ENCODE results near the gene NDUFB5.

Gene NDUFB5

DNA sequence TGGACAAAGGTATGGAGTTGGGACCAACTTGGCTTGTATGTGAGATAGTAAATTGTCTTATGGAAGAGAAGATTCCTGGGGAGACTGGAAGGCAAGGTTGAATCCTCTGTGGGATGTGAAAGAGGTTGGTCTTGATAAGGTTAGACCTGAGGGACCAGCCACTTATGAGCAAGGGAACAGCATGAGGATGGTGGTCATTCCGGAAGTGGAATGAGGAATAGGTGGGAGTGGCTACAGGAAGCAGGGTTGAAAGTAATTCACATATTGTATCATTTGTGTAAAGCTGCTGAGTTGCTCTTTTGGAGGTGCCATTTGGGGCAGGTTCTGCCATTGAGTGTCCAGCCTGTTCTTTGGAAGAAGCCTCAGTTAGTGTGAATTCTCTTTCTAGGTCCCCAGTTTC lies 61.4 kb downstream of the NDUFB5 start:
- Histone ChIP-seq H4K20me1 (ENCODE audit: low read depth, low read length) (no peaks in the 10 kb centered on the region; the same call in 1 of the 2 replicates), H3K4me2 (ENCODE audit: low read depth, low read length, poor library complexity, severe bottlenecking) (no peak overlapping the region), H3K36me3 (ENCODE audit: low read length) (no peaks in the 10 kb centered on the region), H3K27ac (ENCODE audit: low read depth, low read length) (no peak overlapping the region), H2AFZ (ENCODE audit: low read depth, low read length, severe bottlenecking) (no peak overlapping the region), H3K27me3 (ENCODE audit: low read length) (no peaks in the 10 kb centered on the region), H3K9ac (ENCODE audit: low read length) (no peak overlapping the region), H3K9me3 (ENCODE audit: insufficient read depth, low read length) (no peaks in the 10 kb centered on the region), H3K79me2 (ENCODE audit: insufficient read depth, low read length) (peaks cover 94% of the 10 kb centered on the region), H3F3A (ENCODE audit: insufficient read depth) (no peaks in the 10 kb centered on the region), H3K4me3 (ENCODE audit: insufficient read depth, low read length, poor library complexity, severe bottlenecking) (no peak overlapping the region), H3K9me2 (replicated peaks; ENCODE audit: insufficient read depth, low read length) (no peaks in the 10 kb centered on the region)
- TF ChIP-seq, protein P1, sequence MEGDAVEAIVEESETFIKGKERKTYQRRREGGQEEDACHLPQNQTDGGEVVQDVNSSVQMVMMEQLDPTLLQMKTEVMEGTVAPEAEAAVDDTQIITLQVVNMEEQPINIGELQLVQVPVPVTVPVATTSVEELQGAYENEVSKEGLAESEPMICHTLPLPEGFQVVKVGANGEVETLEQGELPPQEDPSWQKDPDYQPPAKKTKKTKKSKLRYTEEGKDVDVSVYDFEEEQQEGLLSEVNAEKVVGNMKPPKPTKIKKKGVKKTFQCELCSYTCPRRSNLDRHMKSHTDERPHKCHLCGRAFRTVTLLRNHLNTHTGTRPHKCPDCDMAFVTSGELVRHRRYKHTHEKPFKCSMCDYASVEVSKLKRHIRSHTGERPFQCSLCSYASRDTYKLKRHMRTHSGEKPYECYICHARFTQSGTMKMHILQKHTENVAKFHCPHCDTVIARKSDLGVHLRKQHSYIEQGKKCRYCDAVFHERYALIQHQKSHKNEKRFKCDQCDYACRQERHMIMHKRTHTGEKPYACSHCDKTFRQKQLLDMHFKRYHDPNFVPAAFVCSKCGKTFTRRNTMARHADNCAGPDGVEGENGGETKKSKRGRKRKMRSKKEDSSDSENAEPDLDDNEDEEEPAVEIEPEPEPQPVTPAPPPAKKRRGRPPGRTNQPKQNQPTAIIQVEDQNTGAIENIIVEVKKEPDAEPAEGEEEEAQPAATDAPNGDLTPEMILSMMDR (IDR thresholded peaks at IDR 0.05; ENCODE audit: insufficient read depth, low read length, poor library complexity, severe bottlenecking), result no peak
- no peak for TF ChIP-seq EZH2phosphoT487 (conservative IDR thresholded peaks at IDR 0.05; ENCODE audit: low read length)

DNA sequence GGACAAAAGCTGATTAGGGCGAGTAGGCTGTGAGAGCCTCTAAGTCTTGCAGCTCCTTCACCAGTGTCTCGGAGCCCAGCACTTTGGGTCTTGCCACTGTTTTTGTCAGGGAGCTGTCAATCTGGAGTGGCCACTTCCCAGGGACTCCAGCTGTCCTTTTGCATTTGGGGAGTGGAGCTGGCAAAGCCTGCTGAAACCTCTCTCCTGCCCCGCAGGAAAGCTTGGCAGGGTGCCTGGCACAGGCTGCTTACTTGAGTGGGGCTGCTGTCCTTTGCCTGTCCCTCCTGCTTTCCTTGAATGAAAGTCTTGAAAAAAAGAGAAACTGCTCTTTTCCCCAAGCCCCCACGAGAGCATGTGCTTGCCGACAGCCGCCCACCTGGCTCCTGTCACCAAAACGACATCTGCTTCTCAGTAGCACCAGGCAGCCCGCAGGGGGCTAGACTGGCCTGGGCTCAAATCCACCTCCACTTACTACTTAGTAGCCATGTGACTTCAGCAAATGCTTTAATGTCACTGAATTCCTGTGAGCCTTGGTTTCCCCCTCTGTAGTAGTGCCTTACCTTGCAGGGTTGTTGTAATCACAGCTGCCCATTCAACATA lies 61.9 kb downstream of the NDUFB5 start:
- Histone ChIP-seq H4K20me1 (ENCODE audit: low read depth, low read length) (no peaks in the 10 kb centered on the region; the same call in 1 of the 2 replicates), H3F3A (ENCODE audit: insufficient read depth) (no peaks in the 10 kb centered on the region), H2AFZ (ENCODE audit: low read depth, low read length, severe bottlenecking) (no peak overlapping the region), H3K4me2 (ENCODE audit: low read depth, low read length, poor library complexity, severe bottlenecking) (no peak overlapping the region), H3K27me3 (ENCODE audit: low read length) (no peaks in the 10 kb centered on the region), H3K36me3 (ENCODE audit: low read length) (no peaks in the 10 kb centered on the region), H3K27ac (ENCODE audit: low read depth, low read length) (no peak overlapping the region), H3K9ac (ENCODE audit: low read length) (no peak overlapping the region), H3K9me3 (ENCODE audit: insufficient read depth, low read length) (no peaks in the 10 kb centered on the region), H3K4me3 (ENCODE audit: insufficient read depth, low read length, poor library complexity, severe bottlenecking) (no peak overlapping the region), H3K79me2 (ENCODE audit: insufficient read depth, low read length) (peaks cover 93% of the 10 kb centered on the region), H3K9me2 (replicated peaks; ENCODE audit: insufficient read depth, low read length) (no peaks in the 10 kb centered on the region)
- no peak for TF ChIP-seq EZH2phosphoT487 (conservative IDR thresholded peaks at IDR 0.05; ENCODE audit: low read length)
- TF ChIP-seq, protein P1 (IDR thresholded peaks at IDR 0.05; ENCODE audit: insufficient read depth, low read length, poor library complexity, severe bottlenecking), result no peak

DNA sequence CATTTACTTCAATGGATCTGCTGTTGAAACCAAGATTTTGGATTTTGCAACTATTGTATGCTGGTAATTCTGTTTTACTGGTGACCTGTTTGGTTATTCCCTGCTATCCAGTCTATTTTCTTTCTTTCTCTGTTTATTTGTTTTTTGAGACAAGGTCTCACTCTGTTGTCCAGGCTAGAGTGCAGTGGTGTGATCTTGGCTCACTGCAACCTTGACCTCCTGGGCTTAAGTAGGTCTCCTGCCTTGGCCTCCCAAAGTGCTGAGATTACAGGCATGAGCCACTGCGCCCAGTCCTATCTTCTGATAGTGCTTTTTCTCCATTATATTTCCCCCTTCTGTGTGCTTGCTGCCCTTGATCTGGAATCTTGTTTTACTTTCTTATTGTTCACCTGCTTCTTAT lies 63.8 kb downstream of the NDUFB5 start:
- H3K27ac ChIP-seq (ENCODE audit: low read depth, low read length), result no peak overlapping the region
- H2AFZ ChIP-seq (ENCODE audit: low read depth, low read length, severe bottlenecking), result no peak overlapping the region
- no peaks in the 10 kb centered on the region for H3K27me3 ChIP-seq (ENCODE audit: low read length)
- no peaks in the 10 kb centered on the region for H3K36me3 ChIP-seq (ENCODE audit: low read length)
- no peaks in the 10 kb centered on the region for H3F3A ChIP-seq (ENCODE audit: insufficient read depth)
- H3K4me2 ChIP-seq (ENCODE audit: low read depth, low read length, poor library complexity, severe bottlenecking), result no peak overlapping the region
- no peak overlapping the region for H3K4me3 ChIP-seq (ENCODE audit: insufficient read depth, low read length, poor library complexity, severe bottlenecking)
- H3K9me2 ChIP-seq (replicated peaks; ENCODE audit: insufficient read depth, low read length), result no peaks in the 10 kb centered on the region
- peaks cover 93% of the 10 kb centered on the region for H3K79me2 ChIP-seq (ENCODE audit: insufficient read depth, low read length)
- H3K9me3 ChIP-seq (ENCODE audit: insufficient read depth, low read length), result no peaks in the 10 kb centered on the region
- no peak overlapping the region for H3K9ac ChIP-seq (ENCODE audit: low read length)
- TF ChIP-seq, protein P1 (IDR thresholded peaks at IDR 0.05; ENCODE audit: insufficient read depth, low read length, poor library complexity, severe bottlenecking), result no peak
- TF ChIP-seq EZH2phosphoT487 (conservative IDR thresholded peaks at IDR 0.05; ENCODE audit: low read length), result no peak
- H4K20me1 ChIP-seq (ENCODE audit: low read depth, low read length), result no peaks in the 10 kb centered on the region; the same call in 1 of the 2 replicates
